ENCODE data around the gene RPL29.

Gene RPL29

DNA sequence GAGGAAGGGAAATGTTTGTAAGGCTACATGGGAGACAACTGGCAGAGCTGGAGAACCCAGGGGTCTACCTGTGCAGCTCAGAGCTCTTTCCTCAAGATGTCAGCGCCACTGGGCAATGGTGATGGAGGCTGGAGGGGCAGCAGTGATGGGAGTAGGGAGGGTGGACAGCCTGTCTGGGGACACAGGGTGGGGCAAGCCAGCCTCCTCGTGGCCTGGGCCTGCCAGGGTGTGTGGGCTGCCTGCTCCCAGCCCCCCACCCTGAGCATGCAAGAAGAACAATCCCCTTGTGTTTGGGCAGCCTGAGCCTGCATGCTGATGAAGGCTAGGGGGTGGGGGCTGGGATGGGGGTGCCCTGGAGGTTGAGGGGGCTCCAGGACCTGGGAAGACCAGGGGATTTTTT is 29.7 kb downstream of the RPL29 start:
- H3K36me3 ChIP-seq (ENCODE audit: control insufficient read depth, insufficient read depth, low read length): no peaks in the 10 kb centered on the region
- WGBS, 2 experiments: 51 to 59% methylated on average over 2 of the region's 2 CpGs
- no peaks in the 10 kb centered on the region for H3K27me3 ChIP-seq (ENCODE audit: control insufficient read depth, insufficient read depth, low read length, poor library complexity, severe bottlenecking)
- no peaks in the 10 kb centered on the region for H3K9me3 ChIP-seq (ENCODE audit: control insufficient read depth, low read length)
- peaks cover 60% of the 10 kb centered on the region for H3K4me1 ChIP-seq (ENCODE audit: control insufficient read depth, insufficient read depth, low read length)
- no peak overlapping the region for H3K27ac ChIP-seq (ENCODE audit: insufficient read depth, low read depth, low read length, poor library complexity, severe bottlenecking)
- H3K4me3 ChIP-seq (ENCODE audit: insufficient read depth, low read depth, low read length): peak overlapping the region; percentile 78

DNA sequence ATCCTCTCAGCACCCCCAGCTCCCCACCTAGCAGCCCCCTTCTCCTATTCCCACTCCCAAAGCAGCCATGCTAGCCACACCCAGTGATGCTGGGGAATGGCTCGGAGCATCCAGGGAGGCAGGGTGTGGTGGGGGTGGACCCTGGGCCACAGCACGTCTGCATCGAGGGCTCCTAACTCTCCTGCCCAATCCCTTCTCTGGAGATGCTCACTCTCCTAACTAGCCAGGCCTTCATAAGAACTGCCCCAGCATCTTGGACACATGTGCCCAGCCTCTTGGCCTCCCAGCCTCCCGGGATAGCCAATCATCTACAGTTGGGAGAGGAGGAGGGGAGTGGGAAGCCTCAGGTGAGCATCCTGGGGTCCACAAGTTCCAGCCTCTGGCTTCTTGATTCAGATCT is 31.2 kb downstream of the RPL29 start:
- peaks cover 54% of the 10 kb centered on the region for H3K4me1 ChIP-seq (ENCODE audit: control insufficient read depth, insufficient read depth, low read length)
- no peaks in the 10 kb centered on the region for H3K27me3 ChIP-seq (ENCODE audit: control insufficient read depth, insufficient read depth, low read length, poor library complexity, severe bottlenecking)
- no peak overlapping the region for H3K27ac ChIP-seq (ENCODE audit: insufficient read depth, low read depth, low read length, poor library complexity, severe bottlenecking)
- no peaks in the 10 kb centered on the region for H3K9me3 ChIP-seq (ENCODE audit: control insufficient read depth, low read length)
- no peak overlapping the region for H3K4me3 ChIP-seq (ENCODE audit: insufficient read depth, low read depth, low read length)
- peaks cover 10% of the 10 kb centered on the region for H3K36me3 ChIP-seq (ENCODE audit: control insufficient read depth, insufficient read depth, low read length)
- WGBS, 2 experiments: 36 to 42% methylated on average over 4 of the region's 4 CpGs

DNA sequence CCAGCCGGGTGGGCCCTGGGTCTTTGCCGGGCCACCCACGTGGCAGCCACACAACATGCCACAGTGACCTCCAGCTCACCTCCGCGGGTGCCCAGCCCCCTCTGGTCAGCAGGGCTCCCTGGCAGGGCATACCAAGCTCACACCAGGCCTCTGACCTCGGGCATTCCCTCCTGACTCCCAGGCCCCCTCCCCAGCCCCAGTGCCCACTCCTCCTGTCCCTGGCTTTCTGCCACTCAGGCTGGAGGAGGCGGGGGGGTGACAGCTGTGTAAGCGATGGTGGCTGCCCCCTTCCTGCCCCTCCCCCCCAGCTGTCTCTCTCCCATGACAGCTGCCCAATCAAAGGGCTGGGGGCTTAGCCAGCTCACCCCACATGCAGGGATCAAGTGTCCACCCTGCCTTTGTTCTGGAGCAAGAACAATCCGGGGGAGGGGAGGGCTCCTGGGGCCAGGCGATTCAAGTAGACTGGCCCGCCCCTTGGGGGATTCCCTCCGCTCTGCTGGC is 31.7 kb downstream of the RPL29 start:
- H3K9me3 ChIP-seq (ENCODE audit: control insufficient read depth, low read length): no peaks in the 10 kb centered on the region
- H3K4me1 ChIP-seq (ENCODE audit: control insufficient read depth, insufficient read depth, low read length): peaks cover 48% of the 10 kb centered on the region
- peaks cover 11% of the 10 kb centered on the region for H3K36me3 ChIP-seq (ENCODE audit: control insufficient read depth, insufficient read depth, low read length)
- H3K4me3 ChIP-seq (ENCODE audit: insufficient read depth, low read depth, low read length): no peak overlapping the region
- H3K27me3 ChIP-seq (ENCODE audit: control insufficient read depth, insufficient read depth, low read length, poor library complexity, severe bottlenecking): no peaks in the 10 kb centered on the region
- WGBS, 2 experiments: 19 to 23% methylated on average over 12 of the region's 12 CpGs
- H3K27ac ChIP-seq (ENCODE audit: insufficient read depth, low read depth, low read length, poor library complexity, severe bottlenecking): no peak overlapping the region

DNA sequence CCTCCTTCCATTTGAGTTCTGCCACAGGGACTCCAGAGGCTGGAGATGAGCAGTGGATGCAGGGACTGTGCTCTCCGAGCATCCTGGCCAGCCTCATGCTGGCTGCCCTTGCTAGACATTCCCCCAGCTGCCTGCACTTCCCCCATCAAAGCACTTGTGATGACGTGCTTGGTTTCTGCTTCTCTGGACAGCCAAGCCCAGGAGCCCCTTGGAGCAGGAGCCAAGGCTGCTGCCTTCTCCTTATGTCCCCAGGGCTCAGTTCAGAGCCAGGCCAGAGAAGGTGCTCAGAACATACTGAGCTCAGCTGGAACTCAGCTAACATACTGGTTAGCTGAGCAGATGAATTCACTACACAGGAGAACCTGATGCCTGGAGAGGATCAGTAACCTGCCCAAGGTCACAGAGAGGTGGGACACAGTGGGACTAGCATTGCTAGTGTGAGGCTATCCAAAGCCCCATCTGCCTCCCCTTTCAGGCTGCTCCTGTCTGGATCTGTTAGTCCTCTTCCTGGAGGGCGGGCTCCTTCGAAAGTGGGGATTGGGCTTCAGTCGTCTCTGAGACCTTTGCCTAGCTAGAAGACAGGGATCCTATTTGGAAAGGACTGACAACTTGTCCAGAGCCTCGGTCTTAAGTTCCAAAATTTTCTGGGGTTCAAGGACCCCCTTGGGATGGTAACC is 32.7 kb downstream of the RPL29 start:
- H3K4me3 ChIP-seq (ENCODE audit: insufficient read depth, low read depth, low read length): no peak overlapping the region
- no peaks in the 10 kb centered on the region for H3K9me3 ChIP-seq (ENCODE audit: control insufficient read depth, low read length)
- peaks cover 18% of the 10 kb centered on the region for H3K36me3 ChIP-seq (ENCODE audit: control insufficient read depth, insufficient read depth, low read length)
- no peaks in the 10 kb centered on the region for H3K27me3 ChIP-seq (ENCODE audit: control insufficient read depth, insufficient read depth, low read length, poor library complexity, severe bottlenecking)
- no peak overlapping the region for H3K27ac ChIP-seq (ENCODE audit: insufficient read depth, low read depth, low read length, poor library complexity, severe bottlenecking)
- H3K4me1 ChIP-seq (ENCODE audit: control insufficient read depth, insufficient read depth, low read length): peaks cover 42% of the 10 kb centered on the region
- 87% methylated on average over 6 of the region's 6 CpGs for WGBS, 2 experiments

DNA sequence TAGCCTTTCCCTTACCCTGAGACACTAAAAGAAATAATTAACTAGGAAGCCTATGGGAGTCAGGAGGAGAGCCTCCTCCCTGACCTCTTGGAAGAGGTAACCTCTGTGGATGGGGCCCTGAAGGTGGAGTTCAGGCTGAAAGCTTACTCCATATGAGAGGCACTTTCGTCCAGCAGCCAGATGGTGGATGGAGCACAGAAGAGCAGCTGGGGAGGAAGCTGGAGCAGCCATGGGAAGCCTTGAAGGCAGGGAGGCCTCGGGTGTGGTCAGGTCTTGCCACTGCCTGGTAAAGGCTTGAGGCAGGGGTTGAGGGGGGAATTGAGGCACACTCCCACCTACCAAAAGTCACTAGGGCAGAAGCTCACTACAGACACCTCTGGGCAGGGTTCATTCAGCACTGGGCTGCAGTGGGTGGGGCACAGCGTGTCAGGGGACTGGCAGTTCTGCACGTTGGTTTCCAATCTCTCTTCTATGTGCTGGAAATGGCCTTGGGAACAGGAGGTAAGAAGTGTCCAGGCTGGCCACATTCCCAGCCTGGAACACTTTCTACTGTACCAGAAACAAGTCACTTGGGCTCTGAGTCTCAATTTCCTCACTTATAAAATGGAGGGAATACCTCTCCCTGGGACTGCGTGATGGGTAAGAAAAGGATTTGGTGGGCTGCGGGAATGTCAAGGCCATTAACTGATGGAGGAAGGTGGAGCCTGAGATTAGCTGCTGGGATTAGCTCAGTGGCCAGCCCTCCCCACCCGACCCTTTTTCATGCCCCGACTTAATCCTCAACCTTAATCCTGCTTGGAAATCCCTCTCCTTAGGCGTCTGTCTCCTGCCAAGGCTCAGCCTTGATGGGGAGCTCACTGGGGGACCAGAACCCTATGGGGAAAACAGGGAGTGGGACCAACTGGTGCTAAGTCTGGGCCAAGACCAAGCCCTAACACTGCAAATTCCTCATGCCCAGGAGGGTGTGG is 33.8 kb downstream of the RPL29 start:
- 73 to 86% methylated on average over 9 of the region's 9 CpGs for WGBS, 2 experiments
- H3K36me3 ChIP-seq (ENCODE audit: control insufficient read depth, insufficient read depth, low read length): peaks cover 23% of the 10 kb centered on the region

DNA sequence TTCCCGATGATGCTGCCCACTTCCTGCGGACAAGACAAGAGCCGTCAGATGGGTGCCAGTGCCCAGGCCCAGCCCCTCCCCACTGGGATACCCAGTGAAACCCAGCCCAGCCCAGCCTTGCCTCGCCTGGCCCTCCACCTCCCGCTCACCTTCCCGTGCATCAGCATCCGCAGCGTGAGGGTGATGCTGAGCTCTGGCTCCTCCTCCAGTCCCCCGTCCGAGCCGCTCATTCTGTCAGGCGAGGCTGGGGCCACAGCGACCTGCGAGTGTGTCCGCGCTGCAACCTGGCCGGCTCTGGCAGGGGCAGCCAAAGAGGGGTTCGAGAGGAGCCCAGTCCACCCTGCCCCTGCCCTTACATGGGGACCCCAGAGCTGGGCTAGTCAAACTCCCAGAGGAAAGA is 34.7 kb downstream of the RPL29 start:
- H3K4me1 ChIP-seq (ENCODE audit: control insufficient read depth, insufficient read depth, low read length): peaks cover 35% of the 10 kb centered on the region
- H3K27ac ChIP-seq (ENCODE audit: insufficient read depth, low read depth, low read length, poor library complexity, severe bottlenecking): no peak overlapping the region
- WGBS, 2 experiments: 93 to 96% methylated on average over 18 of the region's 18 CpGs
- peaks cover 11% of the 10 kb centered on the region for H3K27me3 ChIP-seq (ENCODE audit: control insufficient read depth, insufficient read depth, low read length, poor library complexity, severe bottlenecking)
- no peak overlapping the region for H3K4me3 ChIP-seq (ENCODE audit: insufficient read depth, low read depth, low read length)
- peaks cover 23% of the 10 kb centered on the region for H3K36me3 ChIP-seq (ENCODE audit: control insufficient read depth, insufficient read depth, low read length)
- H3K9me3 ChIP-seq (ENCODE audit: control insufficient read depth, low read length): no peaks in the 10 kb centered on the region

More for the DNA sequence above, 33.8 kb downstream of the RPL29 start:
- Histone ChIP-seq H3K9me3 (ENCODE audit: control insufficient read depth, low read length) (no peaks in the 10 kb centered on the region), H3K27me3 (ENCODE audit: control insufficient read depth, insufficient read depth, low read length, poor library complexity, severe bottlenecking) (peaks cover 2% of the 10 kb centered on the region), H3K4me3 (ENCODE audit: insufficient read depth, low read depth, low read length) (no peak overlapping the region), H3K4me1 (ENCODE audit: control insufficient read depth, insufficient read depth, low read length) (peaks cover 42% of the 10 kb centered on the region), H3K27ac (ENCODE audit: insufficient read depth, low read depth, low read length, poor library complexity, severe bottlenecking) (no peak overlapping the region)

DNA sequence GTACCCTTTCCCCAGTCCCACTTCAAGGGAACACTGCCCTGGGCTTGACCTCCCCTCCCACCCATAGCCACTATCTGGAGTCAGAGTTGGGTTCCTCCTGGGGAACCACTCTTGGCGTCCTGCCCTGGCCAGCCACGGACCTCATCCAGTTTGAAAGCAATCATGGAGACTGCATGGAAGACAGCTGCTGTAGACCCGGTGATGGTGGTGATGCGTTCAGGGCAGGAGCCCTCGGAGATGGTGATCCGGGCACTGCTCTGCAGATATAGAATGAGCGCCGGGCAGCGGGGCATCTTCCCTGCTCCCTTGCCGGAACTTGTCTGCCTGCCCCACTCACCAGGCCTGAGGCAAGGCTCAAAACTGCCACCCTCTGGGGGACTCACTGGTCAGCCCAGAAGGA is 35.3 kb downstream of the RPL29 start:
- Histone ChIP-seq H3K9me3 (ENCODE audit: control insufficient read depth, low read length) (no peaks in the 10 kb centered on the region), H3K4me3 (ENCODE audit: insufficient read depth, low read depth, low read length) (no peak overlapping the region), H3K27me3 (ENCODE audit: control insufficient read depth, insufficient read depth, low read length, poor library complexity, severe bottlenecking) (peaks cover 17% of the 10 kb centered on the region), H3K27ac (ENCODE audit: insufficient read depth, low read depth, low read length, poor library complexity, severe bottlenecking) (no peak overlapping the region), H3K36me3 (ENCODE audit: control insufficient read depth, insufficient read depth, low read length) (peaks cover 23% of the 10 kb centered on the region), H3K4me1 (ENCODE audit: control insufficient read depth, insufficient read depth, low read length) (peaks cover 31% of the 10 kb centered on the region)
- WGBS, 2 experiments: 95 to 96% methylated on average over 10 of the region's 10 CpGs

DNA sequence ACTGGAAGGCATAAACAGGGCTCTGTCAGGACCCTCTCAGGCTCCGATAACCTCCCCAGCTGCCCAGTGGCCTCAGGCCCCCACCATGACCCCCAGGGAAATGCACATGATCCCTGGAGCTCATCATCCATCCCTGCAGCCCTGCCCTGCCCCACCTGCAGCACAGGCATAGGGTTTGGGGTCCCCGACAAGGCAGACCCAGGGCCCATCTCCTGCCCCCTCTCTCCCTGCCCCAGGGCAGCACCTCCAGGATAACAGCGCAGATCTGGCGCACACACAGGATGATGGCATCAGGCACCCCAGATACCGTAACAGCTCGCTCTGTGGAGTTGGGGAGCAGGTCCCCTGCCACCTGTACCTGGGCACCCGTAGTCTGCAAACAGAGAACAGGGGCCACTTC is 36.0 kb downstream of the RPL29 start:
- H3K27ac ChIP-seq (ENCODE audit: insufficient read depth, low read depth, low read length, poor library complexity, severe bottlenecking): no peak overlapping the region
- 95 to 97% methylated on average over 7 of the region's 7 CpGs for WGBS, 2 experiments
- H3K27me3 ChIP-seq (ENCODE audit: control insufficient read depth, insufficient read depth, low read length, poor library complexity, severe bottlenecking): peaks cover 25% of the 10 kb centered on the region
- no peak overlapping the region for H3K4me3 ChIP-seq (ENCODE audit: insufficient read depth, low read depth, low read length)
- peaks cover 25% of the 10 kb centered on the region for H3K4me1 ChIP-seq (ENCODE audit: control insufficient read depth, insufficient read depth, low read length)
- H3K9me3 ChIP-seq (ENCODE audit: control insufficient read depth, low read length): no peaks in the 10 kb centered on the region
- H3K36me3 ChIP-seq (ENCODE audit: control insufficient read depth, insufficient read depth, low read length): peaks cover 23% of the 10 kb centered on the region

DNA sequence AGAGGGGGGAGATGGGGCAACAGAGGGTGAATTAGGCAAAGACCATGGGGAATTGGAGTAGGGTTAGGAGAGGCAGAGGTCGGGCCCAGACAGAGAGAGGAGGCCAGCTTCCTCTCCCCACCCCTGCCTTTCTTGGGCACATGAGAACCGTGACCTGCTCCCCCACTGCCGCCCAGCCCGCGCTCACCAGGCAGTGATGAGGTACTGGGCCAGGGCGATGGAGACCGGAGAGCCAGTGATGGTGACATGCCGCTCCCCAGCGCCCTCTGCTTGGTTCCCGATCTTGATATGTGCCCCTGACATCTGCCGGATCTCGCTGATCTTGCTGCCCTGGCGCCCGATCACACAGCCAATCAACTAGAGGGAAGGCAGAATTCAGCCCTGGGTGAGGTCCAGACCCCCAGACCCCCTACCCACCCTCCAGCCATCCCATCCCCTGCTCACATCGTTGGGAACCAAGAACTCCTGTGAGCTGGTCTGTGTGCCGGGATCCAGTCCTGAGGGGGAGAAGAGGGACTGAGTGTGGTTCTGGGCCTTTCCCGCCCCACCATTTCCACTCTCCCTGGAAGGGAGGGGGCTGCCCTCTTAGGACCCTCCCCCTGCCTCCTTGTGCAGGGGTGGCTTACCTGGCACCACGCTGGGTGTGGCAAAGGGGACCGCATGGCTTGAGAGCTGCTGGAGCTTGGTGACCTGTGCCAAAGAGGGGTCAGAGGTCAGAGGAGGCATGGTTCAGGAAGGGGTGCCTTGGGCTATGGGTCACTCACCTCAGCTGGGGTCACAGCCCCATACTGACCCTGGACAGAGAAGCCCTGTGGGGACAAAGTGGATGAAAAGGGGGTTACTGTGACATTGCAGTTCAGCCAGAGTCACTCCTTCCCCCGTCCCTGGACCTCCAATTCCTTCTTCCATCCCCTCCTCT is 36.8 kb downstream of the RPL29 start:
- peaks cover 33% of the 10 kb centered on the region for H3K27me3 ChIP-seq (ENCODE audit: control insufficient read depth, insufficient read depth, low read length, poor library complexity, severe bottlenecking)
- no peak overlapping the region for H3K27ac ChIP-seq (ENCODE audit: insufficient read depth, low read depth, low read length, poor library complexity, severe bottlenecking)
- peaks cover 17% of the 10 kb centered on the region for H3K4me1 ChIP-seq (ENCODE audit: control insufficient read depth, insufficient read depth, low read length)
- no peak overlapping the region for H3K4me3 ChIP-seq (ENCODE audit: insufficient read depth, low read depth, low read length)
- 94% methylated on average over 20 of the region's 20 CpGs for WGBS, 2 experiments
- H3K36me3 ChIP-seq (ENCODE audit: control insufficient read depth, insufficient read depth, low read length): peaks cover 23% of the 10 kb centered on the region
- no peaks in the 10 kb centered on the region for H3K9me3 ChIP-seq (ENCODE audit: control insufficient read depth, low read length)
